ENCODE data around the gene HERC4.
A peak's percentile ranks its signal among the peaks of the same experiment; 100 is the strongest.
"Not testable (repeated sequence)": the region's sequence is repeated elsewhere in the genome, so short reads cannot be mapped to it uniquely, and the experiment has no call there.

Gene HERC4

GRCh38 chr10:67955614-67956013 lies 119.5 kb downstream of the HERC4 start:
- no peak for DNase-seq (ENCODE audit: low read depth)

GRCh38 chr10:67943917-67944316 lies 131.2 kb downstream of the HERC4 start:
- DNase-seq (ENCODE audit: low read depth): no peak

- DNase-seq (ENCODE audit: low read depth): peak; percentile 28
Observed at GRCh38 chr10:67936416-67936815, 138.7 kb downstream of the HERC4 start.

DNA sequence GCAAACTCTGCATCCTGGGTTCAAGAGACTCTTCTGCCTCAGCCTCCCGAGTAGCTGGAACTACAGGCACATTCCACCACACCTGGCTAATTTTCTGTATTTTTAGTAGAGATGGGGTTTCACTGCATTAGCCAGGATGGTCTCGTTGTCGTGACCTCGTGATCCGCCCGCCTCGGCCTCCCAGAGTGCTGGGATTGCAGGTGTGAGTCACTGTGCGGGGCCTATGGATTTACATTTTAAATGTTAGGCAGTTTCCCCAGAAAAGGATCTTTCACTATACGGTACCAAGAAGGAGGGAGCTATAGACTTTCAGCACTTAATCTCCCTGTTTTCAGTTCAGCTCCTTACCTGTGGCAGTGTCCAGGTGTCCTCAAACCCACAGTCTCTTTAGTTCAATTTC lies 139.9 kb downstream of the HERC4 start:
- DNase-seq (ENCODE audit: low read depth): no peak

DNA sequence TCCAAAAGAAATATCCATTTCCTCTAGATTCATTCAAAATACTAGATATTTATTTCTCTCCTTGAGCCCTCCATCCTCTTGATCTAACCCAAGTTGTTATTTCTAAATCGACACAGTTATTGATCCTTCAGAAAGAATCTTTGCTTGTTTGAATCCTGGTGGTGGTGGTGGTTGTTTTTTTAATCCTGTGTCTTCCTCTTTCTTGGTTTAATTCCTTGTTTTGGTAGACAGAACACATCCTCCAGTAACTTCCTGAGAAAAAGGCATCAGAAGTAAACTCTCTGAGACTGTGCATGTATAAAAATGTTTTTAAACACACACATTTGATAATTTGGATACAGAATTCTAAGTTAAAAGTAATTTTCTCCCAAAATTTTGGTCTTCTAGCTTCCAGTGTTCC lies 140.7 kb downstream of the HERC4 start:
- DNase-seq (ENCODE audit: low read depth): no peak

DNA sequence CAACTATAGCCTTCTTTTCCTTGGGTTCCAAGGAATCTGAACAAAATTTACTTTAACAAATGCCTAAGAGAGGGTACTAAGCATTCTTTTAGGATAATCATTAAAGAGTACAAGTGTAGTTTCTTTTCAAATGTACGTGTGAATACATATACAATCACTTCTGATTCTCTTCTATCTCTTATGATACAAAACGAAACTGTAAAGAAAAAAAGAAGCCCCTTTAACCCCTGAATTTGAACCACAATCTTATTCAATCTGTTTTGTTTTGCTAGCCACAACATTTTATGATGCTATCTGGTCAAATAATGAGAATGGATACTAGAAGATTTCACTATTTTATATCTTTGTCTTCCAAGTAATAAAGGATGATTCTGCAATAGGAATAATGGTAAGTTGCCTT lies 141.9 kb downstream of the HERC4 start:
- no peak for DNase-seq (ENCODE audit: low read depth)

DNA sequence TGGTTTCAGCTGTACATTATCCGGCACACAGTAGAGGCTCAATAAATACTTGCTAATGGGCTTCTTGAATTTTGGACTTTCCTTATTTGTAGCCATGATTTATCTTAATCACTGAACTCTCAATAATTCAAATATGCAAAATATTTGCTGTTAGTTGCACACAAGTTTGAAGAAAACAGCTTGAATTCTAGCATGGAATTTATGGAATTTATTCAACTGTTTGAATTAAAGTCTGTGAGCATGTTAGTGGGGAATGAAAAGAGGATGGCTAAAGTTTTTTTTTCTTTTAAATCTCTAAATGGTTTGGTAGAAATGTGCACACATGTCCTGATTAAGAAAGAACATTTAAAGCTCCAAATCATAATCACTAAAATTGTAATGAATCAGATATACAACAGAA lies 148.1 kb downstream of the HERC4 start:
- DNase-seq (ENCODE audit: low read depth): no peak

GRCh38 chr10:67925449-67926005 lies 149.6 kb downstream of the HERC4 start:
- peak; percentile 46 for DNase-seq (ENCODE audit: low read depth)

- no peak for DNase-seq (ENCODE audit: low read depth)
Observed at GRCh38 chr10:67924136-67924535, 150.9 kb downstream of the HERC4 start.

DNA sequence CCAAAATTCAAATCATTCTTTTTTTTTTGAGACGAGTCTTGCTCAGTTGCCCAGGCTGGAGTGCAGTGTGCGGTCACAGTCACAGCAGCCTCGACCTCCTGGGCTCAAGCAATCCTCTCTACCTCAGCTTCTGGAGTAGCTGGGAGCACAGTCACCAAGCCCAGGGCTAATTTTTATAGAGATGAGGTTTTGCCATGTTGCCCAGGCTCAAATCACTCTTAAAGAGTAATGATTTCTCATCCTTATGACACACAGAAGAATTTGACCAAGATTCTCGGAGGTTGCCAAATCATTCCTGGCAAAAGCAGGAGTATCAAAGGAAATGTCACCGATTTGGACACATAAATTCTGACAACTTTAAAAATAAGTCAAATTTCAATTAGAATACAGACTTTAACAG lies 151.5 kb downstream of the HERC4 start:
- peak; percentile 54 for DNase-seq (ENCODE audit: low read depth)

DNA sequence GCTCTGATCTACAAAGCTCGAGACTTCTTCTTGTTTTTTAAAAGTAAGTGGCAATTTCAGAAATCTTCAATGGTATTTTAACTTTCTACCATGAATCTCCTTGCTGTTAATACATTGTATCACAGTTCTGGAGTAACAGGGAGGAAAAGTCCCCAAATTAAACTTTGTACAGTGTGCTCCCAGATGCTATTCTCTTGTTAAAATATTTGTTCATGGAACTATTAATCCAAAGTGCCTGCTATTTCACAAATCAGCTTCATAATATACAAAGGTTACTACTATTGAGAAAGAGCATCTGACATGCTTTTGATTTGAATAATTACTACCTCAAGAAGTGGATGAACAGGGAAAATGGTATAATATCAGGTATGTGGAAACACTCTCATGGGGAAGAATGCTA lies 154.0 kb downstream of the HERC4 start:
- DNase-seq (ENCODE audit: low read depth): no peak

DNA sequence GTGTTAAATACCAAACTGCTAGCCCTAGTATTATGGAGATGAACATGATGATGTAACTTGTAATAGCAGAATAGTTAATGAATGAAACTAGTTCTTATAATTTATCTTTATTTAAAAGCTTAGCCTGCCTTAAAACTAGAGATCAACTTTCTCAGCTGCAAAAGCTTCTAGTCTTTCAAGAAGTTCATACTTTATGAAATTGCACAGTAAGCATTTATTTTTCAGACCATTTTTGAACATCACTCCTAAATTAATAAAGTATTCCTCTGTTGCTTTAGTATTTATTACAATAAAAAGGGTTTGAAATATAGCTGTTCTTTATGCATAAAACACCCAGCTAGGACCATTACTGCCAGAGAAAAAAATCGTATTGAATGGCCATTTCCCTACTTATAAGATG lies 157.4 kb downstream of the HERC4 start:
- no peak for DNase-seq (ENCODE audit: low read depth)

- DNase-seq (ENCODE audit: low read depth): no peak
Observed at GRCh38 chr10:67917169-67917568, 157.9 kb downstream of the HERC4 start.

DNA sequence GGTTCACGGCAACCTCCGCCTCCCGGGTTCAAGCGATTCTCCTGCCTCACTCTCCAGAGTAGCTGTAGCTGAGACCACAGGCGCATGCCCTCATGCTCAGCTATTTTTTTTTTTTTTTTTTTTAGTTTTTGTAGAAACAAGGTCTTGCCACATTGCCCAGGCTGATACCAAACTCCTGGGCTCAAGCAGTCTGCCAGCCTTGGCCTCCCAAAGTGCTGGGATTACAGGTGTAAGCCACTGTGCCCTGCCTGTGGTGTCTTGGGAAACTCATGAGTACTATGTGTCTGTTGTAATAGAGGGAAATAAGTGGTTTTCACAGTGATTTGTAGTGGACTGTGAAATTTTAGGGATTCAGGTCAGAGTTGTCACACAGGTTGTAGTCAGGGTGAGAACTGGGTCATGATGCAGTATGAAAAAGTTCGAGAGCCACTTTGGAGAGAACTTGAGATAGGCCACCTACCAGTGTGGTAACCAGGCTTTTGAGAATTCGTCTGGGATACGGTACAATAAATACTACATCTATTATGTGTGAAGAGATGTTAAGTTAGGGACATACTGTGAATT lies 160.2 kb downstream of the HERC4 start:
- DNase-seq (ENCODE audit: low read depth): no peak

DNA sequence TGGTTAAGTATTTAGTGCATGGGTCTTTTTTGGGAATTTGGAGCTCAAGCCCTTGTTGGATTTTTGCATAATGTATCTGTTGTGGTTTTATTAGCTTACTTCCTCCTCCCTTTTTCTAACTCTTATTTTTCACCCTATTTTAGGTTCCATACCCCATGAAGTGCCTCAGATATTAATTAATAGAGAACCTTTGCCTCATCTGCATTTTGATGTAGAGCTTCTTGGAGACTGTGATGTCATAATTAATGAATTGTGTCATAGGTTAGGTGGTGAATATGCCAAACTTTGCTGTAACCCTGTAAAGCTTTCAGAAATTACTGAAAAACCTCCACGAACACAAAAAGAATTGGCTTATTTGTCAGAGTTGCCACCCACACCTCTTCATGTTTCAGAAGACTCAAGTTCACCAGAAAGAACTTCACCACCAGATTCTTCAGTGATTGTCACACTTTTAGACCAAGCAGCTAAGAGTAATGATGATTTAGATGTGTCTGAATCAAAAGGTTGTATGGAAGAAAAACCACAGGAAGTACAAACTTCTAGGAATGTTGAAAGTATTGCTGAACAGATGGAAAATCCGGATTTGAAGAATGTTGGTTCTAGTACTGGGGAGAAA lies 162.6 kb downstream of the HERC4 start:
- DNase-seq (ENCODE audit: low read depth): no peak

GRCh38 chr10:67903581-67903980 lies 171.5 kb downstream of the HERC4 start:
- DNase-seq (ENCODE audit: low read depth): no peak

DNA sequence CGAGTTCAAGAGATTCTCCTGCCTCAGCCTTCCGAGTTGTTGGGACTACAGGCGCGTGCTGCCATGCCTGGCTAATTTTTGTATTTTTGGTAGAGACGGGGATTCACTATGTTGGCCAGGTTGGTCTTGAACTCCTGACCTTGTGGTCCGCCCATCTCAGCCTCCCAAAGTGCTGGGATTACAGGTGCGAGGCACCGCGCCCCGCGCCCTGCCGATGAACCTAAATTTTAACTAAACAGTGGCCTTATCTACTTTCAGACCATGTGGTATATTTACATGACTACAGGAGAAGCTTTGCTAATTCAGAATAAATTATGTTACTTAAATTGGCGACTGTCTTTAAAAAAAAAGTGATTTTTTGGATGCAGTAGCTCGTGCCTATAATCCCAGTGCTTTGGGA lies 181.4 kb downstream of the HERC4 start:
- DNase-seq (ENCODE audit: low read depth): no peak

DNA sequence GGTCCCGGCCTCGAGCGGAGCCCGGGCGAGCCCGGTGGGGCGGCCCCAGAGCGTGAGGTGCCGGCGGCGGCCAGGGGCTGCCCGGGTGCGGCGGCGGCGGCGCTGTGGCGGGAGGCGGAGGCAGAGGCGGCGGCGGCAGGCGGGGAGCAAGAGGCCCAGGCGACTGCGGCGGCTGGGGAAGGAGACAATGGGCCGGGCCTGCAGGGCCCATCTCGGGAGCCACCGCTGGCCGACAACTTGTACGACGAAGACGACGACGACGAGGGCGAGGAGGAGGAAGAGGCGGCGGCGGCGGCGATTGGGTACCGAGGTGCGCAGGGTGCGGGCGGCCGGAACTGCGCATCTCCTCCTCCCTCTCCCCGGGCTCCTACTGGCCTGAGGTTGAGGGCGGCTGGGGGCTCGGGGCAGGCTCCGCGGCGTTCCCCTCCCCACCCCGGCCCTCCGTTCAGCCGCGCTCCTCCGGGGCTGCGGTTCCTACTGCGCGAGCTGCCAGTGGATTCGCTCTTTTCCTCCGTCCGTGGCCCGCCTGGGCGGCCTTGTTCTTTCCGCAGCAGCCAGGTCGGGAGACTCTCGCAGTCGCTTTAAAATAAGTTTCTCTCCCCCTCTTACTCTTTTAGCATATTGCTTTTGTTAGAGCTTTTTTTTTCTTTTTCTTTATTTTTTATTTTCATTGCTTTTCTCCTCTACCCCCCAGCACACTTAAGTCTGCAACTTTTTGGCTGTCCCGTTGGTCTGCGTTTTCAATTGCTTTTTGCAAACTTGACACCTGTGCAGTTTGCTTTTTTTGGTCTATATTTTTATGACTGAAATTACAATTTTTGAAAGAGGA lies 190.0 kb downstream of the HERC4 start:
- DNase-seq (ENCODE audit: low read depth): peak; percentile 41

- DNase-seq (ENCODE audit: low read depth): peak; percentile 86
Observed at GRCh38 chr10:67884313-67884841, 190.7 kb downstream of the HERC4 start, which contains the start of gene SIRT1. SIRT1 (plus strand) TSS chr10:67884656; CDS start chr10:67884722, 66 bp downstream.

DNA sequence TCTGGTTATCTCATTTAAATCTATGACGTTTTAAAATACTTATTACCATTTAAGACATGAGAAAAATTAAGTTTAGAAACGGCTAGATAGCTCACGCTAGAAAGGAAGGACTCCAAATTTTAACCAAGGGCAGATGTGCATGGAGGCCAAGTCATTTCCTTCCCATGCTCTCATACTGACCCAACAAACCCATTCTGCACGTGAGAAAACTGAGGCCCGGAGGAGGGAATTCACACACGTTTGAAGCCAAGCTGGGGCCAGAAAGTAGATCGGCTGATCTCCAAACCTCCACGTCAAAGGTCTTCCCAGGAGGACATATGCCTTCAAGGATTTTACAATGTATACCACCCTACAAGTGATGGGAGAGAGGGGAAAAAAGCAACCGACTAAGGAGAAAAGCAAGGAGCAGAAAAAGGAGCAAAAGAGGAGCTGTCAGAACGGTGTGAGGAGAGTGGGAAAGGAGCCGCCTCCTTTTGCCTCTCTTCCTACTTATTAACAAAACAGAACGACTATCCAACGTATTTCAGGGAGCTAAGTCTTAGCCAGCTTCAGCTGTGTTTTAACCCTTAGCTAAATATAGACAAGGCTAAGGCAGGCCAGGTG lies 191.3 kb downstream of the HERC4 start:
- DNase-seq (ENCODE audit: low read depth): no peak

GRCh38 chr10:67878133-67878532 lies 196.9 kb downstream of the HERC4 start:
- DNase-seq (ENCODE audit: low read depth): no peak

DNA sequence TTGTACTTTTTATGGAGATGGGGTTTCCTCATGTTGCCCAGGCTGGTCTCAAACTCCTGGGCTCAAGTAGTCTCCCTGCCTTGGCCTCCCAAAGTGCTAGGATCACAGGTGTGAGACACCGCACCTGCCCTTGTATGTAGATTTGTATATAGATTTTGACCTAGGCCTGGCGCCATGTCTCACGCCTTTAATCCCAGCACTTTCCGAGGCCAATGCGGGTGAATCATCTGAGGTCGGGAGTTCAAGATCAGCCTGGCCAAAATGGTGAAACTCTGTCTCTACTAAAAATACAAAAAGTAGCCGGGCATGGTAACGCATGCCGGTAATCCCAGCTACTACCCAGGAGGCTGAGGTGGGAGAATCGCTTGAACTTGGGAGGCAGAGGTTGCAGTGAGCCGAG lies 197.7 kb downstream of the HERC4 start:
- not testable (repeated sequence) for DNase-seq (ENCODE audit: low read depth)
